Activated CD8-positive, alpha-beta memory T cell treated with anti-CD3 and anti-CD28 coated beads for 4 hours (primary cell): ENCODE measurements around the gene SLX4IP.
"Not testable (repeated sequence)": the region's sequence is repeated elsewhere in the genome, so short reads cannot be mapped to it uniquely, and the experiment has no call there.

Source experiments
- DNase-seq, 2 donors: peaks; one replicate each; pipeline ENCODE4 v3.0.0-alpha.2; 2020; ENCODE audit warnings: low read depth in 2 of 2

Gene SLX4IP

GRCh38 chr20:10434832-10435812 is at the start of gene SLX4IP:
TSS of gene SLX4IP (plus strand) at chr20:10435305. CDS start at chr20:10458205, 22,900 bp downstream.
- DNase-seq, result peak; percentile 61 to 75

GRCh38 chr20:10385850-10386544 is 49.1 kb upstream of the SLX4IP start:
- no peak for DNase-seq

GRCh38 chr20:10387686-10388085 is 47.4 kb upstream of the SLX4IP start:
- no peak for DNase-seq

DNA sequence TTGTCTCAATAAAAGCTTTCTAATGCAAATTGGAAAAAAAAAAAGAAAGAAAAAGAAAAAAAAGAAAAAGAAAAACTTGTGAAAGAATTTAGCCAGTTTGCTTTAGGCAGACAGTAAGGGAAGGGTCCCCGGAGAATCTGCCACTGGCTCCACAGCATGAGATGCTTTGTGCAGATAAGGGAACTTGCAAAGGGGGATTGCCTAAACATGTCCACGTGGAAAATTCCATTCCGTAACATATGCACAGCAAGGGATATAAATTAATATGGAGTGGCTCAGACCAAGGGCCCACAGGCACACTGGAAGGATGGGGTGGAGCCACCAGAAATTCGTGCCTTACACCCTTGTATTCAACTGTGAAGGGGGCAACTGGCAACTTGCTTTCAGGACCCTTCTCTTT is 46.5 kb upstream of the SLX4IP start:
- DNase-seq, result no peak

GRCh38 chr20:10390709-10391108 is 44.4 kb upstream of the SLX4IP start:
- no peak for DNase-seq

- DNase-seq, result not testable (repeated sequence)
These were observed 40.4 kb upstream of the SLX4IP start for GRCh38 chr20:10394752-10395151.

- no peak for DNase-seq
These were observed 36.2 kb upstream of the SLX4IP start for GRCh38 chr20:10398834-10399369.

- DNase-seq, result no peak
These were observed 32.0 kb upstream of the SLX4IP start for GRCh38 chr20:10402938-10403608.

GRCh38 chr20:10404023-10404628 is 31.0 kb upstream of the SLX4IP start:
- DNase-seq, result no peak

- no peak for DNase-seq
These were observed 30.1 kb upstream of the SLX4IP start for GRCh38 chr20:10404959-10405530.

DNA sequence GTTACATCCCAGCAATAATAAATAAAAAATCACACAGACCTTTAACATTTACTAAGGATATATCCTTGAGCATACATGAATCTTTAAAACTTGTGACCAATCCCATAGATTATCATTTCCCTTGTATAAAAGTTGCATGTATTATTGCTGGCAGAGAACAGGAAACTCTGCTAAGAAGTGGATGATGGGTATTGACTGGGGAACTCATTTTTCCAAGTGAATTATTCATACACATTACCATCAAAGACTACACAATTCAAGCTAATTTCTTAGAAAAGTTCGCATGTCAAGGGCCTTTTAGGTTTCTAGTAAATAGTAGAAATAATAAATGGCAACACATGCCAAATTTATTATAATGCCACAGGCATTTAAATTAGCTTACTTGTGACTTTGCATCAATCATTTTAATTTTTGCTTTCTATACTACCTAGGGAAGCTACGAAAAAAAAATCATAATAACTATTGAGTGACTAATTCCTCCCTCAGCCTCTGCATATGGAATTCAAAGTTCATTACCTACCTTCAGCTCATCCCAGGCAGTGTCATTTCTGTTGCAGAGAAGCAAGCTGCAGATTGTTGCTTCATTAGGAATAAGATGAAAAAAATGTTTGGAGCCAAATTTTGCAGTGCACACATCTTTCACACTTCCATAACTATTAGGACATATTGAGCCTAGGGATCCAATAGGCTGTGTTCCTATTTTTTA is 26.8 kb upstream of the SLX4IP start:
- DNase-seq, result no peak

DNA sequence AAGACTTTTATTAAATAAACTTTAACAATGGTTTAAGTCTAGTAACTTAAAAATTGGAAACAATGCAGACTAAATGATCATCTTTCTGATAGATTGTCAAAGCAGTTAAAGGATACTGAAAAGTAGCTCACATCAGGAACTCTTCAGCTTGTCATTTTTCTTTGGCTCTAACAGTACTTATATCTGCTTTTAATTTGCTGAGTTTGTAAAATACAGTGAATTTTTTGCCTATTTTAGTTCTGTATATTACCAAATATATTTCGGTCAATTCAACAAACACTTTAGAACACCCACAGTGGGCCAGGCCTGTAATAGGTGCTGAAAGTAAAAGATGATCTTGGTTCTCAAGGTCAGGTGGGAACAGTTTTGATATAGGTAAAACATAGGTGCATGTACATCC is 23.4 kb upstream of the SLX4IP start:
- no peak for DNase-seq

DNA sequence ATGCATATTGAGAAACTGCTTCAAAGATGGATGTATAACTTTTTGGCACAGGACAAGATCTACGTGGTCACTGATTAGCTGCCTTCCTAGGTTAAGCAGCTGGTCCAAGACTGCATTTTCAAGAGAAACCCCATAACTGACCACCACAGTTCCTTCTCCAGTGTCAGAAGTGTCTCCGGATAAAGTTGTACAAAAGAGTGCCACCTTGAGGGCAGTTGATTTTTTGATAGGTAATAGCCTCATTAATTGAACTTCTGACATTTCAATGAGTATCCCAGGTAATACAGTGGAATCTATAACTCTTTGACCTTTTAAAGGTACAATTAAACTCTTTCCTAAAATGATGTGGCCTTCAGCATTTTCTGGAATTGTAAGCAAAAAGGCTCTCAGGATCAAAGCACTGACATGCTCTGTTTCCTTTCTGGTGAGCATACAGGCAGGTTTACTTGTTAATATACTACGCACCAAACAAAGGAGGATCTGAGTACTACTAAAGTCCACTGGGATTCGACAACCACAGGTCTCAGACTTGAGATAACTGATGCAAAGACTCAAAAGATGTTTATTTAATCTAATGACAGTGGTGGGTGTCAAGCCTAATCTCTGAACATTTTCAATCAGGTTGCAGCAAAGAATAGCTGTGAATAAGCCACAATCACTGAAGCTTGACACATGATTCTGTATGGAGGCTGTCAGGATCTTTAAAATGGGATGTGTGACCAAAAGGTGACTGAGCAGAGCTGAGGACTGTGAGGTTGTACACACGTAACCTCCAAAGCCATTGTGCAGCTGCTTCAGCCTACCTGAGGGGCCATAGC is 22.3 kb upstream of the SLX4IP start:
- DNase-seq, result no peak

- no peak for DNase-seq
These were observed 20.0 kb upstream of the SLX4IP start for GRCh38 chr20:10415013-10415650.

DNA sequence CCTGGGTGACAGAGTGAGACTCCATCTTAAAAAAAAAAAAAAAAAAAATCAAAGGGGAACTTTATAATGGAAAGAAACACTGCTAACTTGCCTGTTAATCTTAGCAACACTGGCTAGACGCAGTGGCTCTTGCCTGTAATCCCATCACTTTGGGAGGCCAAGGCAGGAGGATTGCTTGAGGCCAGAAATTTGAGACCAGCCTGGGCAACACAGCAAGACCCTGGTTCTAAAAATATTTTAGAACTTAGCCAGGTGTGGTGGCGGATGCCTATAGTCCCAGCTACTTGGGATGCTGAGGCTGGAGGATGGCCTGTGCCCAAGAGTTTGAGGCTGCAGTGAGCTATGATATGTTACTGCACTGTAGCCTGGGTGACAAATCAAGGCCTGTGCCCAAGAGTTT is 17.9 kb upstream of the SLX4IP start:
- not testable (repeated sequence) for DNase-seq

DNA sequence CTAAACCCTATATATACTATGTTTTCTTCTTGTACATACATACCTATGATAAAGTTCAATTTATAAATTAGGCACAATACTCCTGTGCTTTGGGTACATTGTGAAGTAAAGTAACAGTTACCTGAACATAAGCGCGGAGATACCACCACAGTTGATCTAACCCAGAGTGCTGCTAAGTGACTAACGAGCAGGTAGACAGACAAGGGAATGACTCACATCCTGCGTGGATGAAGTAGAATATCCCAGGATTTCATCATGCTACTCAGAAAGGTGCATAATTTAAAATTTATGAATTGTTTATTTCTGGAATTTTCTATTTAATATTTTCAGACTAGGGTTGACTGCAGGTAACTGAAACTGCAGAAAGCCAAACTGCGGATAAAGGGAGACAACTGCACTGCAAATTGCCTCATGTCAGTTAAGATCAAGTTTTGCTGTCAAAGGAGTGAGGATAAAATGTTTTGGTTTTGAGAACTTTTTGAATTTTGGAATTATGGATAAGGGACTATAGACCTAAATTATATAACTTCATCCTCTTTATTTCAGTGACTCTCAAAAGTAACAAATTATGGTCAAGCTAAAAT is 15.5 kb upstream of the SLX4IP start:
- no peak for DNase-seq

DNA sequence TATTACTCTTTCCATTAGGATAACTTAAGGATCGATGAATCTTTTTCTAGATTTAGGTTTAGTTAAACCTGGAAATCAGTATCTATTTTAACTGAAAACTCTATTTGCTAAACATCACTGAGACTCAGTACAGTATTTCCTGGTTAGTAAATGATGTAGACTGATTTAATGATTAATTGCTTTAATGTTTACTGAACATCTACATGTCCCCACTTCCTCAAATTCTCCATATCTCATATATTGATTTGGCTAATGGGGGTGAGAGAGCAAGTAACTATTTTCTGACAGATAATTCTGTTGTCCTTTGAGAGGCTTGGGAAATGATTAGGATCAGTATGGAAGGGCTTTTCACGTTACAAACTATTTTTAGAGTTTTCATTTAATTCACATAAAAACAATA is 11.4 kb upstream of the SLX4IP start:
- no peak for DNase-seq

- no peak for DNase-seq
These were observed 7.9 kb upstream of the SLX4IP start for GRCh38 chr20:10427060-10427692.
